TTC549 (cell line): ENCODE data around the gene TBC1D2.
"Not testable (repeated sequence)": the region's sequence is repeated elsewhere in the genome, so short reads cannot be mapped to it uniquely, and the experiment has no call there.

Experiments
- FAIRE-seq: peaks from 2 replicates; lab custom pipeline; 2012; peaks lifted over from hg19 to GRCh38; lab: Jason Lieb, UNC

Gene TBC1D2

GRCh38 chr9:98185611-98186171 lies 69.8 kb downstream of the TBC1D2 start:
- no peak for FAIRE-seq

GRCh38 chr9:98185021-98185567 lies 70.4 kb downstream of the TBC1D2 start:
- FAIRE-seq = no peak

GRCh38 chr9:98184326-98184725 lies 71.1 kb downstream of the TBC1D2 start:
- FAIRE-seq = no peak

DNA sequence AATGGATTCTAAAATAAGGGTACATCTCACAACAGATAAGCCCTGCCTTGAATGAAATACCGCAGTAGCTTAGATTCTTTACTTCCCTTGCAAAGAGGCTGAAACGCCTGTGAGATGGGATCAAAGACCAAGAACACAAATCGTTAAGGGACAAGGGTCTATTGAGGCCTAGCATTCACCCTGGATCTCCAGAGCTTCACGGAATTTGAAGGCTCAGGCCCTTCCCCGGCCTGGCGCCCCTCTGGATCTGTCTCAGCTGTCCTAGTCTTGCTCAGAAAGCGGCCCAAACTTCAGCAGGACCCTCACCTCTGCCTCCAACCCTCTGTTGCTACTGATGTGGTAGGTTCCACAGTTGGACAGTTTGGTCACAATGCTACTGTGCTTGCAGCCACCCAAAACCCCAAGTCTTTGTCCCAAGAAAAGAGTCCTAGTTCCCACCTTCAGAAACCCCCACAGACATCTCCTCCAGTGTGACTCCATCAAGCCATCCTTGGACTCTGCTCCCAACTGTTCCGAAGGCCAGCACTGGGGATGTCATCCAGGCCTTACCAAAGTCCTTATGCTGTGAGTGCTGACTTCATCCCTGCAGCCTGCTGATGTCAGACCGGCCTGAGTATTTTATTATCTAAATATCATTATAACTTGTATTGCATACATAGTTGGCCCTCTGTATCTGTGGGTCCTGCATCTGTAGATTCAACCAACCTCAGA lies 72.4 kb downstream of the TBC1D2 start:
- FAIRE-seq = no peak

DNA sequence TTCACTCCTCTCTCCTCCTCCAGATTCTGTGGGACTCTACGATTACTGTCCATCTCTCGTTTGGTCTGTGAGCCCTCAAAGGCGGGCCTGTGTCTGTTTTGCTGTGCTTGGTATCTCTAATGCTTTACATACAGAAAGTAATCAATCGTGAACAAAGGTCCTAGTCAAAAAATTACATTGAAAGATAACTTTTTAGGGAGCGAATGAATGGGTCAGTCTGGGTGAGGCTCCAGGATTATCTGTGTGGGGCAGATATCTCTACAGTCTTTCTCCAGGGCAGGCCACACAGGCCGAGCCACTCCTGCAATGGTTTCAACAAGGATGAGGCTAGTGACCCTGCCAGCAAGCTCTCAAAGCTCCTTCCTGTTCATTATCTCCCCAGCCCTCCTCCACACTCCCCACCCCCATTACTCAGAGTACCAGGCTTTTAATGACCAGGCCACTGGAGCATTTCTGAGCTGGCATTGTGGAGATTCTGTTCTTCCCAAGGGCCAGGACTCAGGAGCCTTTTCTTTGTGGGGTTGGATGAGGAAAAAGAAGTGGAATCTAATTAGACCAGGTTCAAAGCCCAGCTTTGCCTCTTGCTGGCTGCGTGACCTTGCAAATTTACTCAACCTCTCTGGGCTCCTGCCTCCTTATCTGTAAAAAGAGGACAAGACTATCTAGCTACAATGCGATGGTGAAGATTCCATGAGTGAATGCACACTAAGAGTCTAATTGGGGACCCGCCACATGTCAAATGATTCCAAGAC lies 73.2 kb downstream of the TBC1D2 start:
- no peak for FAIRE-seq

DNA sequence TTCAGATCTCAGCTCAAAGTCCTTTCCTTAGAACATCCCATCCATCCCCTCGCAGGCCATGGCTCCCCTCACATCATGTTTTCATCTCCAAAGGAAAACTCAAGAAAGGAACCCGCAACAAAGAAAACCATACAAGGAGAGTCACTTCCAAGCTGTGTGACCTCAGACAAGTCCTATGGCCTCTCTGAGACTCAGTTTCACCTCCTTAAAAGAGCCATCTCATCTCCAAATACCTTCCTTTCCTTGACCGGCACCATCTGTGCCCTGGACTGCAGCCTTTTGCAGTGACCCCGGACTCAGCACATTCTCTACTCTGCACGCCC lies 73.7 kb downstream of the TBC1D2 start:
- no peak for FAIRE-seq

GRCh38 chr9:98180996-98181395 lies 74.5 kb downstream of the TBC1D2 start:
- FAIRE-seq = no peak

- FAIRE-seq = no peak
Measured at GRCh38 chr9:98178874-98179850, 76.3 kb downstream of the TBC1D2 start.

DNA sequence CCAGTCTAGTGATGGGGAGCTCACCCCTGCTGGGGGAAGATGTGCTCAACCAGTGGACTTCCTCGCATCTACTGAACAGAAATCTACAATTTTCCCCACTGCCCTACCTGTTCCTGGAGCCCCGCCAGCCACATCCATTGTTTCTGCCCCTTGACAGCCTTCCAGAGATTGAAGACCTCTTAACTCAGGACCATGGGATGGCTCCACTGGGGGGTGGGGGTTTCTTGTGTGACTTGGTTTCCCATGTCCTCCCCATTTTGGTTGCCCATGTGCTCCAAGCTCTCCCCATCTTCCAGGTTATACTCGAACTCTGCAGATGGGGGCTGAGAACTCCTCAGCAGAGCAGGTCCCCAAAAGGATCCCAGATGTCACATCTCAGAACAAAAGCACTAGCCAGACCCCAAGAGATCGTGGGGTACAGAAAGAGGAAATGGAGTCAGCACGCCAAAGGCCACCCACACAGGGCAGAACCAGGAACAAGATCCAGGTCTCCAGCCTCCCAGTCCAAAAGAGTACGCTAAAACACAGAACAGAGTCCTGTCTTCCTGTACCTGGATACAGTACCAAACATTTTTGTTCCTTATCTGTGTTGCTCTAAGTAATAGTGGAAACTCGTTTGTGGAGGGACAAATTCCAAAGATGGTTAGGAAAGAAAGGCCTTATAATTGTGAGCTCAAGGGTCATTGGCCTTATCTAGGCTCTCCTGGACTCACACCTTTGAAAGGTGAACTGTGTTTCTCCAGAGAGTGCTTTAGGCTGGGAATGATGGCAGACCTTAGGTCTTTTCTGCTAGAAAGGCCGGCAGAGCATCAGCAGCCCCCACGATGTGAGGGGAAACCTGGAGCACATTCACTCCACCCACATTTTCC lies 78.8 kb downstream of the TBC1D2 start:
- no peak for FAIRE-seq

GRCh38 chr9:98175762-98176161 lies 79.7 kb downstream of the TBC1D2 start:
- no peak for FAIRE-seq

DNA sequence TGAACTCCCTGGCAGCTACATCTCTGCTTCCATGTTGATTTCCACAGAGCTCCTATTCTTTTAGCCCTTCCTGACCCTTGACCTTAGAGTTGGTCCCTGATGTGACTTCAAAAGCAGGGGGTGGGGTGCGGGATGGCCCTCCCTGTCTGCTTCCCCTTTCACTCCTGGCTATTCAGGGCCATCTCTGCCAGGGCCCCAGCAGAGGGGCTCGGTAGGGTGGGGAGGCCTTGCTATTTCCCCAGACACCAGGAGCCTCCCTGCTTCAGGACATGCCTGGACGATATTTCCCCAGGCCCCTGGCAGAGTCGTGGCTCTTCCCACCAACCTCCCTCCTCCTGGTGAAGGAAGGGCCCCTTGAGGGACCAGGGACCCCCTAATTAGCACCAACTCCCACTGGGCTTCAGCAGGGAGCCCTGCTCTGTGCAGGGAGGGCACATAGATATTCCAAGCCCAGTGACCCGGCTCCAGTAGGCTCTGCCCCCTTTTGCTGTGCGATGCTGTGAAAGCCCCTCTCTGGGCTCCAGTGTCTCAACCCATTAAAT lies 80.3 kb downstream of the TBC1D2 start:
- FAIRE-seq = no peak

- not testable (repeated sequence) for FAIRE-seq
Measured at GRCh38 chr9:98174502-98174918, 80.9 kb downstream of the TBC1D2 start.

- FAIRE-seq = no peak
Measured at GRCh38 chr9:98173181-98173580, 82.3 kb downstream of the TBC1D2 start.

- FAIRE-seq = no peak
Measured at GRCh38 chr9:98172604-98173003, 82.8 kb downstream of the TBC1D2 start.

DNA sequence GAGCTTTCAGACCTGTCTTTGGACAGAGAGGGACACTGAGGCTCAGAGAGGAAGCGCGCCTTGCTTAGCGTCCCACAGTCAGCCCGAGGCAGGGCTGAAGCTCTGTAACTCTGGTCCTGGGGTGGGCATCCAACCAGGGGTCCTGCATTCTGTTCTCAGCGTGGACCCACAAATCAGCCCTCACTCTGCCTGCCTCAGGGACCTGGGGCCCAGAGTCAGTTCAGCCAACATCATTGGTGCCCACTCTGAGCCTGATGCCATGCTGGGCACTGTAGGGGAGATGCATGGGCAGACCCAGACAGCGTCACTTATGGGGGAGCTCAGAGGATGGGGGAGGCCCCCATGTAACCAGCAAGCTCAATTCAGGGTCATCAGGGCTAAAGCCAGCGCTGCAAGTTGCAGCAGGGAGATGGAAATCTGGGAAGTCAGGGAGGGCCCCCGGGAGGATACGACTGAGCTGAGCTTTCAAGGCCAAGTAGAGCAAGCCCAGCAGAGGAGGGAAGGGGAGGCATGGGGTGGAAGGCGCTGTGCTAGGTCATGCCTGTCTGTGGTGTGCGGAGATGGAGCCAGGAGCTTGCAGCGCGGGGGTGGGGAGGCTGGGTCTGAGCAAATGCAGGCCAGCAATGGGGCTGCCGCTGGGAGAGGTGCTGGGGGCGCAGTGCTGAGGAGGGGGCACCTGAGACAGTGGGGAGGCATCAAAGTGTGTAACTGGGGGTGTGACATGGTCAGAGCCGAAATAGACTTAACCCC lies 84.1 kb downstream of the TBC1D2 start:
- FAIRE-seq = no peak

DNA sequence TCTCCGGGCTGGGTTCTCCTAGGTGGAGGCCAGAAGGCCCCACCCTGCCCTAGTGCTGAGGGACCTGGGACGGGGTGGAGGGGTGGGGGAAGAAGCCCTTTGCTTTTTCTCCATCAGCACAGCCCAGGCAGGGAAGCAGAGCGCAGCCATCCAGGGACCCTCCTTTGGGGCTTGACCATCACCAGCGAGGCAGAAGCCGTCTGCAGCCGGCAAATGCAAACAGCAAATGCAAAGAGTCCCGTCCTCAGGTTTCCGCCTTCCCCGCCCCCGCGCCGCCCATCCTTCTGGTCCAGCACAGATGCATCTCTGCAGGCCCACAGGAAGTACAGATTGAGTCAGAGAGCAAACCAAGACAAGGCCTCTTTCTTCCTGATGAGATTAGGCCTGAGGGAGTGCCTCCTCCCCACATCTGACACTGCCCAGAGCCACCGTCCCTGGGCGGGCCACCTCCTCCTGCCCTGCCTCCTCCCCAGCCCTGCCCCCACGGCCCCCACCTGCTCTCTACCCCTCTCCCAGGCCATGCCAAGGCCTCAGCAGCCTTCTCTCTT lies 86.4 kb downstream of the TBC1D2 start:
- FAIRE-seq = no peak

- FAIRE-seq = no peak
Measured at GRCh38 chr9:98168153-98168780, 87.2 kb downstream of the TBC1D2 start.

DNA sequence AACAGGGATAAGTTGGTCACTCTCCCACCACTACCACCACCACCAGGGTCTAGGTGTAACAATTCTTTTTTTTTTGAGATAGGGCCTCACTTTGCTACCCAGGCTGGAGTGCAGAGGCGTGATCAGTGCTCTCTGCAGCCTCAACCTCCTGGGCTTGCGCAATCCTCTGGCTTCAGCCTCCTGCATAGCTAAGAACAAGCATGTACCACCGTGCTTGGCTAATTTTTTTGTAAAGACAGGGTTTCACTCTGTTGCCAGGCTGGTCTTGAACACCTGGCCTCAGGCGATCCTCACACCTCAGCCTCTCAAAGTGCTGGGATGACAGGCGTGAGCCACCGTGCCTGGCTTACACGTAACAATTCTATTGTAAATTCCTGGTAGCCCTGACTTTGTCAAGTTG lies 90.5 kb downstream of the TBC1D2 start:
- no peak for FAIRE-seq

GRCh38 chr9:98162613-98163012 lies 92.8 kb downstream of the TBC1D2 start:
- FAIRE-seq = no peak
